Limb (tissue), 2 donors: ENCODE results near the gene CHRNA10.

Source experiments
- DNase-seq, 2 donors: peaks; one replicate each; pipeline ENCODE4 v3.0.0-alpha.2; 2016; ENCODE audit errors: extremely low spot score in 2 of 2

Gene CHRNA10, protein sequence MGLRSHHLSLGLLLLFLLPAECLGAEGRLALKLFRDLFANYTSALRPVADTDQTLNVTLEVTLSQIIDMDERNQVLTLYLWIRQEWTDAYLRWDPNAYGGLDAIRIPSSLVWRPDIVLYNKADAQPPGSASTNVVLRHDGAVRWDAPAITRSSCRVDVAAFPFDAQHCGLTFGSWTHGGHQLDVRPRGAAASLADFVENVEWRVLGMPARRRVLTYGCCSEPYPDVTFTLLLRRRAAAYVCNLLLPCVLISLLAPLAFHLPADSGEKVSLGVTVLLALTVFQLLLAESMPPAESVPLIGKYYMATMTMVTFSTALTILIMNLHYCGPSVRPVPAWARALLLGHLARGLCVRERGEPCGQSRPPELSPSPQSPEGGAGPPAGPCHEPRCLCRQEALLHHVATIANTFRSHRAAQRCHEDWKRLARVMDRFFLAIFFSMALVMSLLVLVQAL

DNA sequence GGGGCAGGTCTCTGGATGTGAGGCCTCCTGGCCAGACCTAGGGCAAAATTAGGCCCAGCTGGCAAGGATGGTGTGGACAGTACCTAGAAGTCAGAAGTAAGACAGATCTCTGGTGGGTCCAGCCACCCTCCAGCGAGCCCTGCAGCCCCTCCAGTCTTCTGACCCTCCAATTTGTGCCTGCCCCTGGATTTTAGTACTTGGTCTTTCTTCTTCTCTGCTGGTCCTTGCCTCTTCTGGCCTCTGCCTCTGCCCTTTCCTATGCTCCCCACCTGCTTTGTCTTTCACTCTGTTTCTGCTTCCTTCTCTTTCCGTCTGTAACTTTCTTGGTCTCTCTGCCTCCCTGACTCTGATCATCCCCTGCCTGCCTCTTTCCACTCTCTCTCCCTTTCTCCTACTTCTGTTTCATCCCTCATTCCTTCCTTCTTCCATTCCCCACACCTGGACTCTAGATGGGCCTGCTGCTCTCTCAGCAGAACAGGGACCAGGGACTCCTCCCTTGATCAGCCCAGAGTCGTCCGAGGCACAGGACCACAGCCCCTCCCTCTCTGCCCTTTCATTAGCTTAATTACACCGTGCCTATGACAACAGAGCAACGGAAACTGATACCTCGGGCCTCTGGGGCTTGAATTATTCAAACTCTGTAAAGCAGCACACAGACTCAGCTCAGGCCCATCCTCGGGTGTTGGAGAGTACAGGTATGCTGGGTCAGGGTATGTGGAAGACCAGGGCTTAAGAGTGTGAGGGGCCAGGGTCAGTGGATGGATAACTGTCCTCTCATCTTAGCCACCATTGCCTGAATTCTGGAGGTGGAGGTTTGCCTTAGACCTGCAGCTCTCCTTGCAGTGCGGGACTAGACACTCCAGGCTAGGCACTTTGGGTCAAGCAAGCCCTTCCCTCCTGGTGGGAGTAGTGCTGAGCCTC, at the start of gene CHRNA10:
TSS of gene CHRNA10 (minus strand) at position 51 of the 921 bp plus-strand sequence. CDS start 72 bp downstream, outside the sequence.
- DNase-seq: no peak

DNA sequence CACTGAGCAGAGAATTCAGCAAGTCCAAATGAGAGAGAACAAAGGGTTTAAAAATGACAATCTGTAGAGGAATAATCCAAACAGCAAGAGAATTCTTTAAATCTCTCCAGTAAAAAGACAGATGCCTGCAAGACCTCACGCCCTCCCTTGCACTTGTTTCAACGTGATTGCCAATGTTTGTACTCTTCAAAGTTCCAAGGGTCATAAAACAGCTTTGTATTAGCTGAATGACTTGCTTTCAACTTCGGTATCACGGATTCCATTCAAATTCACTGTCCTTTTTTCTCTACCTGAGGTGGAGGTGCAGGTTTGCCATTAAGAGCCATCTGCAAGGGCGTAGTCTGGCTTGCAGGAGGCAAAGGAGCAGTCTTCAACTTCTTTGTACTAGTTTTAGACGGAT, 41.1 kb upstream of the CHRNA10 start:
- no peak for DNase-seq

DNA sequence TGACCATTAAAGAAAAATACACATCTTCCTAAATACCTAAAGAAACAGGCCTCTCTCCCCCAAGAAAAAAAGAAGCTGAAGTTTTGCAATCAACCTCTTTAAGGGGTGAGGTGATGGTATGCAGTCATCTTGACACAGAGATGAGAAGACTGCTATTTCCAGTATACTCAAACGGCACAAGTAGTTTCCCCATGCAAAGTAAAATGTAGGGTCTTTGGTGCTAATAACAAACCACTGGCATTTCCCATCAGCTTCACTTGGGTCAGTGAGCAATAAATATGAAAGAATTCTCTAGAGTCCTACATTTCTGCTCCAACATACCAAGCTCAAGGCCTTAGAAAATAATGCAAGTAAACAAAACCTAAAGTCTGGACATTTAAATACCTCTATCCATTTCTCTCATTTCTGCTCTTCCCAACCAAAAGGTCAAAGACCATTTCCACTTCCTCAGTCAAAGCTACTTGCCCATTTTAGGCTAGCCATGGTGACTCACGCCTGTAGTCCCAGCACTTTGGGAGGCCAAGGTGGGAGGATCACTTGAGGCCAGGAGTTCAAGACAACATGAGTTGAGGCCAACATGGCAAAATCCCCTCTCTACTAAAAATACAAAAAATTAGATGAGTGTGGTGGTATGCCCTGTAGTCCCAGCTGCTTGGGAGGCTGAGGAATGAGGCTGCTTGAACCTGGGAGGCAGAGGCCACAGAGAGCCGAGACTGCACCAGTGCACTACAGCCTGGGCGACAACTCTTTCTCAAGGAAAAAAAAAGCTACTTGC, 39.5 kb upstream of the CHRNA10 start:
- DNase-seq: no peak

DNA sequence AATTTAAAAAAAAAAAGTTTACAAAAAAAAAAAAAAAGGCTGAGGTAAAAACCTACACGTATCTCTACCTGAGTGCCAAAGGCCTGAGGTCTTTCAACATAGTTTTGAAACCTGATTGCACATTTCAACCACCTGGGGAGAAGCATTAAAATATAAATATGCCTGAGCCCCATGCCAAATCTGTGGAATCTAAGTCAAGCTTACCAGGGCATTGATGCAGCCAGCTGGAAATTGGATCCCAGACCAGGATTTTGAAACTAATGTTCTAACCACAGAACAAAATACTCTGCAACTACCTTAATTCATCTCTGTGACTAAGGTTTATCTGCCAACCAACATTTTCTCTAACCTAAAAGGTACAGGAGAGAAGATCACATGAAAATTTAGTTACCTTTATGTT, 38.8 kb upstream of the CHRNA10 start:
- DNase-seq: no peak

DNA sequence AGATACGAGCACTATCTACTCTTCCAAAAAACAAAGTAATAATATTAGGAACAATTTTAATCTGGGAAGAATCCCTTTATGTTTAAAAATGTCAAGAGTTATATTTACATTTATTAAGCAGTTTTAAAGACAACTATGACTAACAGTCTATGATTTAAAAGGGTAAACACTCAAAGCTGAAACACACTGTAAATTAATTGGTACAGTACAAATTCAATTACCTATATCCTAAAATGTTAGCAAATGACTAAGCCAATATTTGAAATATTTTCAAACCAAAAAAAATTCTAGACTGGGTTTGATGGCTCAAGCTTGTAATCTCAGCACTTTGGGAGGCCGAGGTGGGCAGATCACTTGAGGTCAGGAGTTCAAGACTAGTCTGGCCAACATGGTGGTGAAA, 36.0 kb upstream of the CHRNA10 start:
- DNase-seq: no peak

DNA sequence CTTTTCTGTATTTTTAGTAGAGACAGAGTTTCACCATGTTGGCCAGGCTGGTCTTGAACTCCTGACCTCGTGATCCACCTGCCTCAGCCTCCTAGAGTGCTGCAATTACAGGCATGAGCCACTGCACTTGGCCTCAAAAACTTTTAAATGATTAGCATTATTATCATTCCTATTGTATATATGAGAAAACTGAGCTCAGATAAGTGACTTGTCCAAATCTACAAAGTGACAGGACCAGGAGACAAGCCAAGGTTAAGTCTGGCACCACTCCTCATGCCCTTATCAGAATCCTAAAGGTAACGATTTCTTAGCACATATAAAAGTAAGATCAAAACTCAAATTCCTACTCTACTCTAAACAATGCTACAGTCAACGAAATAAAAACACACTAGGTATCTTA, 32.2 kb upstream of the CHRNA10 start:
- no peak for DNase-seq

DNA sequence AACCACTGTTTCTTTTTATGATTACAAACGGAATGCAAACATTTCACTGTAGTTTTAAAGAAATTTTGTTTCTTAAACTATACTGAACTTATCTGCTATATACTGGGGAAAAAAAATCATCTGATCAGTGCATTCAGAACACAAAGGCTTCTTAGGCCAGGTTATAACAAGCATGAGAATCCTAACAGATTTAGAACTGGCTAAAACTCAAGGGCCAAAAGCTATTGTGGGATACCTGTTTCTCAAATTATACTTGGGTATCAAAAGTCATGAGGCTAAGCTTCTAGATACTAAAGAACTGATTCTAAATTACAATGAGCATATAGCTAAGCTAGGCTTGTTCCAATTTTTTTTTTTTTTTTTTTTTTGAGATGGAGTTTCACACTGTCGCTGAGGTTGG, 29.7 kb upstream of the CHRNA10 start:
- no peak for DNase-seq

DNA sequence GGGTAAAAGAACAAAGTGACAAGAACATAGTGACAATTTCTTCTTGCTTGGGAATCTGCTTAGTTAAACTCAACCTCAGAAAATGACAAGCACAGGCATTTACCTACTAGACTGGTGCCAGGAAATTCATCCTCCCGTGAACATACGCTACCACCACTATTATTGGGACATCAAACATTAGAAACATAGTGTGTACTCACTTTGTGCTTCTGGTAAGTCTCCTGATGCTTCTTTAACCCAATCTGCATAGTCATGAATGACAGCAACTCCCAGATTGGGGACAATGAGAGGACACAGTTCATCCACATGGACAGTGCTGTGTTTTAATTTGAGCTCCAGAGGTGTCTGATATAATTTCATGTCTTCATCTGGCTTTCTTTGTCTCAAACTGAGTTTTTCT, 29.2 kb upstream of the CHRNA10 start:
- no peak for DNase-seq

DNA sequence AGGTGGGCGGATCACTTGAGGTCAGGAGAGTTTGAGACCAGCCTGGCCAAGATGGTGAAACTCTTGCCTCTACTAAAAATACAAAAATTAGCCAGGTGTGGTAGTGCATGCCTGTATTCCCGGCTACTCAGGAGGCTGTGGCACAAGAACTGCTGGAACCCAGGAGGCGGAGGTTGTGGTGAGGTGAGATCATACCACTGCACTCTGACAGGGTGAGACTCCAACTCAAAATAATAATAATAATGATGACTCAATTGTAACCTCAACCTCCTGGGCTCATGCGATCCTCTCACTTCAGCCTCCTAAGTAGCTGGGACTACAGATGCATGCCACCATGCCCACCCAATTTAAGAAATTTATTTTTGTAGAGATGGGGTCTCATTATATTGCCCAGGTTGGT, 15.6 kb upstream of the CHRNA10 start:
- no peak for DNase-seq

DNA sequence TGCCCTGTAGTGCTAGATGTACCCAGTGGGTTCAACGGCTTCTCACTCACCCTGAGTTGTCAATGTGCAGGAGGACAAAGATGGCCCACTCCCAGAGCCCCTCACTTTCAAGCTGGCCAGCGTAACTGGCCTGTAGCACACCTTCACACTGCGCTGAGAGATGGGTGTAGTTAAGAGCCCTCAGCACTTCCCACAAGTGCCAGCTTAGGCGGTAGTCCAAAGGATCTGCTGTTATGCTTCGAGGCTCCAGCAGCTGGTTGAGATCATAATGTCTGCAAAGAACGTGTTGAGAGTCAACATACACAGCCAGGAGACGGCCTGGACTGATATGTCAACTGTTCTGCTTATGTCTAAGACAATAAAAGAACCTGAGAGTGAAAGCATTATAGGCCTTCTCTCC, 14.7 kb upstream of the CHRNA10 start:
- no peak for DNase-seq

DNA sequence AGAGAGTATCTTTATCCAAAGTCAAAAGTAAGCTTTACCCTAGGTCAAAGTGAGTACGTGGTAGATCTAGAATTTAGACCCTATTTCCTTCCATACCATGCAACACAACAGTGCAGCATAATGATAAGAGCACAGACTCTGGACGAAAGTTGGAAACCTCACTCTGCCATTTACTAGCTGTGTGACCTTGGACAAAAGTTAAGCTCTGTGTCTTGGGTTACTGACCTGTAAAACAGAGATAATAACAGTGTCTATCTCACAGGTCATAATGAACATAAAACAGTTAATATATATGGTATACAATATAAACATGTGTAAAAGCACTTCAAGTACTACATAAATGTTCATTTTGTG, 13.6 kb upstream of the CHRNA10 start:
- DNase-seq: no peak

DNA sequence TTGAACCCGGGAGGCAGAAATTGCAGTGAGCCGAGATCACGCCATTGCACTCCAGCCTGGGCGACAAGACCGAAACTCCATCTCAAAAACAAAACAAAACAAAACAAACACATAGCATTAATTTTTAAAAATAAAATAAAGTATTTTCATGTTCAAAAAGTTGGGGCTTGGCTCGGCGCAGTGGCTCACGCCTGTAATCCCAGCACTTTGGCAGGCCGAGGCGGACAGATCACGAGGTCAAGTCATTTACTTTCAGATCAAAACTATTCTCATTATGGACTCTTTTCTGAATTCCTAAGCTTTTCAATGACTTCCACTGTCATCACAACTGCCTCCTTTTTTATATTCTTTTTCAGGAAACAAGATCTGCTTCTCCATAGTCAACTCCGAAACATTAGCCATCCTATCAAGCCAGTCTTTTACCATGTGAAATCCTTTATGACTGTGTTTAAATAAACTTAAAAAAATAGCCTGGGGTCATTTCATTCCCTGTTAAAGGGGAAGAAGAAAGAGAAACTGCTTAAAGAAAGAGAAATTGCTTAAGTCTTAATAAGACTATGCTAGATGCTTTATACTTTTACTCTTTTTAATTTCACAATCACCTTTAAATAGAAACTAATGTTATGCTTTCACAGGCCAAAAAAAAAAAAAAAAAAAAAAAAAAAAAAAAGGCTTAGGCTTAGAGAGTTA, 13.1 kb upstream of the CHRNA10 start:
- DNase-seq: no peak

DNA sequence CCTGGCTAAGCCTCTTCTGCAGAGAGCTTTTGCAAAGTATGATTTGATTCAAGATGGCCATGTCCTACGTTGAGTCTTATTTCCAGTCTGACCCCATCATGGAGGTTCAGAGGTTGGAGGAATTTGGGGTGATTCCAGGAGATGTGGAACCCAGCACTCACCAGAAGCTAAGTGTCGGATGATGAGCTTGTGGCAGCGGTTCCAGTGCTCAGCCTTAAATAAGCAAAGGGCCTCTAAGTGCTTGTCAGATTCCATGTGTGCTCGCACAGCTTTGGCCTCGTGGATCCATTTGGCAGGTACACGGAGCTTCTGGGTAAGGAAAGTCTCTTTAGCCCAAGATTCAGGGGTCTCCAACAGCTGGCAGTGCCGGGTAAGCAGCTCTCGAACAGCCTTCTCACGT, 11.9 kb upstream of the CHRNA10 start:
- no peak for DNase-seq

DNA sequence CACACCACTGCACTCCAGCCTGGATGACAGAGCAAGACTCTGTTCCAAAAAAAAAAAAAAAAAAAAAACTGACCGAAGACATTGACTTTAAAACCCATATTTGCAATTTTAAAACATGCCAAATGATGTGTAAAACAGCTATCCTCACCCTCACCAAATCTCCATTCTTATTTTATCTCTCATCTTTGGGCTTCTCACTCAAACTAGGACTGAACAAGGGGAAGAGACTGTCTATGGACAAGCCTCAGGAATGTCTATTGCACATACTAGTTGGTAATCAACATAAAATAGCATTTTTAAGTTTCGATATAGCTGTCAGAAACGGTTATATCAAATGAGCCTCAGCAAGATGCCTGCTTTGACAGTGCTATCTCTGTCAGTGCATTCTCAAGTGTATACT, 7.9 kb upstream of the CHRNA10 start:
- DNase-seq: no peak

DNA sequence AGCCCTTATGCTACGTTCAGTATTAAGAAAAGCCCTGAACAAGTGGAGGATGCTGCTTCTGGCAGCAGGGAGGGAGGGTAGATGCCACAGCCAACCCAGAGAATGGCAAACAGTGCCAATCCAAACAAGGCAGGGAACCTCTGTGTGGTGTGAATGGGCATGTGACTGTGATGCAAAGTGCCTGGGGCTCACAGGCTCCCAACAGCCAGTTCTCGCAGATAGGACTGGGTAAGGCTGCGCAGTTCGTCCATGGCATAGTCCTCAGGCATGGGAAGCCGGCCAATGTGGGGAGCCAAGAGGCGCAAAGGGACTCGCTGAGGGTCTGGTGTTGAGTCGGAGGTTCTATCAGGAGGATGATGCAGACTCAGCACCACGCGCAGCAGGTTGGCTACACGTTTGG, 4.8 kb upstream of the CHRNA10 start:
- no peak for DNase-seq

DNA sequence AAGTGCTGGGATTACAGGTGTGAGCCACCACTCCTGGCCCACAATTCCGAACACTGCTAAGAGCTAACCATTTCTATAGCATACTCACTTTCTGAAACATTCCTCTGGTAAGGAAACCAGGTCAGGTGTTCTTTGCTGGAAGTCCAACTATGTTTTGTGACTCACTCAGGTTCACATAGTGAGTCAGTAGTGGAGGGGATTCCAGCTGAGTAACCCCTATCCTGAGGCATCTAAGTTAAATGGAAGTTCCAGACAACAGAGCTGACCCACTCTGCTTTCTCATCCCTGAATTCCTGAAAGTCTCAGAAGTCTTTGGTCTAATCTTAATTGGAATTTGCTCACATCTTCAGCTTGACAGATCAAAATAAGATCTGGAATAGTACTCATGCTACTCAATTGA, 3.0 kb upstream of the CHRNA10 start:
- DNase-seq: no peak

DNA sequence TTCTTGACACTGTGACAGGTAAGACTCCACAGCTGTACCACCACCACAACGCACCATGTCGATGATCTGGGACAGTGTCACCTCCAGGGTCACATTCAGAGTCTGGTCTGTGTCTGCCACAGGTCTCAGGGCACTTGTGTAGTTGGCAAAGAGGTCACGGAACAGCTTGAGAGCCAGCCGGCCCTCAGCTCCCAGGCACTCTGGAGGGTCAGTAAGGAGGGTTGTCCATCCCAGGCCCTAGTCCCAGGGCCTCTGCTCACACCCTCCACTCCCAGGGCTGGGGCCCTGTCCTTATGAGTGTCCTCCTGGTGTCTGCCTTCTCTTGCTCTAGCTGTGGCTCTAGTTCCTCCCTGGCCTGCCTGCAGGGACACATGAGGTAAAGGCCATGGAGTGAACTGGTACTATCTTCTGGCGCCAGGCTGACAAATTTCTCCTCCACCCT, 1.4 kb downstream of the CHRNA10 start:
- no peak for DNase-seq

DNA sequence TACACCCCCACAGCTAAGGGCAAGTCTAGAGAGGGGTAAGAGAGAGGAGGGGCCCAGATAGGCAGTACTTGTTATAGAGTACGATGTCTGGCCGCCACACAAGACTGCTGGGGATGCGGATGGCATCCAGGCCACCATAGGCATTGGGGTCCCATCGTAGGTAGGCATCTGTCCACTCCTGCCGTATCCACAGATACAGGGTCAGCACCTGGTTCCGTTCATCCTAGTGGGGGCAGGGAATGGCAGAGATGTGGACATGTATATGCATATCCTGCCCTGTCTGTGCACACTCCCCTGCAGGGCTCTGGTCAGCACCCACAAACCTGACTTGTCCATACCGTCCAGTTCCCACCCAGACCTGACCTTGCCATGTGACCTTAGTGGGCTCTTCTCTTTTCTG, 2.1 kb downstream of the CHRNA10 start:
- DNase-seq: no peak

DNA sequence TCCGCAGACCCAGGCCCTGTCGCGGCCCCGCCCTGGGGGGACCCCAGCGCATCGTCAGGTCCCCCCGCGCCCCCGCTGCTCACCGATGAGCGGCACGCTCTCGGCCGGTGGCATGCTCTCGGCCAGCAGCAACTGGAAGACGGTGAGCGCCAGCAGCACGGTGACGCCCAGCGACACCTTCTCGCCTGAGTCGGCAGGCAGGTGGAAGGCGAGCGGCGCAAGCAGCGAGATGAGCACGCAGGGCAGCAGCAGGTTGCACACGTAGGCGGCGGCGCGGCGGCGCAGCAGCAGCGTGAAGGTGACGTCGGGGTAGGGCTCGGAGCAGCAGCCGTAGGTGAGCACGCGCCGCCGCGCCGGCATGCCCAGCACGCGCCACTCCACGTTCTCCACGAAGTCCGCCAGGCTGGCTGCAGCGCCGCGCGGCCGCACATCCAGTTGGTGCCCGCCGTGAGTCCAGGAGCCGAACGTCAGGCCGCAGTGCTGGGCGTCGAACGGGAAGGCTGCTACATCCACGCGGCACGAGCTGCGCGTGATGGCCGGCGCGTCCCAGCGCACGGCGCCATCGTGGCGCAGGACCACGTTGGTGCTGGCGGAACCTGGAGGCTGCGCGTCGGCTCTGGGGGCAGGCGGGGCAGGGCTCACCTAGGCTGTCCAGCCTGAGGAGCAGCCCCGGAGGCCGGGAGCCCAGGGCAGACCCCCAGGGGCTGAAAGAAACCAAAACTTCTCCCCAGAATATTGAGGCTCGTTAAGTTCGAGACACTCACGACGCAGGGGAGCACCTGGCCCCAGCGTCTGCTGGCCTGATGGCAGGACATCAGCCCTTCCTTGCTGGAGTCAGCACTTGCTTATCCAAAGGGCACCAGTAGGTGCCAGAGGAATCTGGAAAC, 3.8 kb downstream of the CHRNA10 start:
- DNase-seq: no peak

DNA sequence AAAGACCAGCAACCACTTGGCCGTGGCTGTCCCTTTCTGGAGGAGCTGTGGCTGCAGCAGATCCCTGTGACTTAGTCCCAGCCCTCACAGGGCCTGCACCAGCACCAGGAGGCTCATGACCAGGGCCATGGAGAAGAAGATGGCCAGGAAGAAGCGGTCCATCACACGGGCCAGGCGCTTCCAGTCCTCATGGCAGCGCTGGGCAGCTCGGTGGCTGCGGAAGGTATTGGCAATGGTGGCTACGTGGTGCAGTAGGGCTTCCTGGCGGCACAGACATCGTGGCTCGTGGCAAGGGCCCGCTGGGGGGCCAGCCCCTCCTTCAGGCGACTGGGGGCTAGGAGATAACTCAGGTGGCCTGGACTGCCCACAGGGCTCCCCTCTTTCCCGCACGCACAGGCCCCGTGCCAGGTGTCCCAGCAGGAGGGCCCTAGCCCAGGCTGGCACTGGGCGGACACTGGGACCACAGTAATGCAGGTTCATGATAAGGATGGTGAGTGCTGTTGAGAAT, 5.1 kb downstream of the CHRNA10 start:
- DNase-seq: no peak
